Measurements from ENCODE around the gene TRIM61. TPM values are rescaled to one million over a fixed set of nuclear protein-coding genes. Genes with fewer than 3 reads are reported as not detected.
"Not testable (repeated sequence)": the region's sequence is repeated elsewhere in the genome, so short reads cannot be mapped to it uniquely, and the experiment has no call there.

Gene TRIM61
- total RNA-seq, result 1.1 TPM

DNA sequence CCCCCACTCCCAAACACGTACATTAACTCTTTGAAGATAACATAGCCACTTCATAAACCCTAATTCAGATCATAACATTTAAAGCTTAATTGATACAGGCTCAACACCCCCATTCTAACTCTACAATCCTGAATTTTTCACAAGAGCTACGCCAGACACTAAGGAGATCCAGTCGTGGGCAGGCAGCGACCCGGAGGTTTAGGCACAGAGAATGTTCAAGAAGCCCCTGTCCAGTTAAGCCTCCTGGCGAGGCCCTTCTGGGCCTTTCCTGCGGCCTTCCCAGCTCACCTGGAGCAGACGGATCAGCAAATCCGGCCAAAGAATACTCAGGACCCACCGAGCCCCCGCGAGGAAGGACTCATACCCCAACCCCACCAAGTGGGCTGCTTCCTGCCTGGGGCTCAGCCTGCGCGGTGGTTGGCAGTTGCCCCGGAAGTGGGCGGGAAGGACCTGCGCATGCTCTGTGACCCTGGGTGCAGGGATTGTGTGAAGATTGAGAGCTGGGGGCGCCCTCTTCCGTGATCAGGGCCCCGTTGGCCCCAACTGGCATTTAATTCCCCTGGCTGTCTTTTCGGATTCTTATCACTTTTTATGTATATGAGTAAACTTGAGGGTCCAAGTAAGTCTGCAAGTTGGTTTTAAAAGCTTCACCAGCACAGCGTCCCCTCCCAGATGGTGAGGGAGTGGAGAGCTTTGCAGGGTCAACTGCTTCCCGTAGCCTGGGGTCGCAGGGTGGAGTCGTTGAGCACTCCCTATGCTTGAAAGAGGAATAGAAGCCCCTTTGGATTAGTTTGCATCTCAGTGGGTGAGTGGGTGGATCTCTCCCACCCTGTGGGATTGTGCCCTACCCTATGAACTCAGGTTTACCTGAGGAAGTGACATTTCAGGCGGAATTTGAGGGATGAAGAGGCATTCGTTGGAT is at the start of gene TRIM61:
TSS of gene TRIM61 (minus strand) at position 415 of the 922 bp plus-strand sequence. CDS start 7,655 bp downstream, outside the sequence.
- DNase-seq (ENCODE audit: low read depth in 2 of 3, low spot score in 2 of 3), result peak in 2 of 3 donors; percentile 50 to 64

DNA sequence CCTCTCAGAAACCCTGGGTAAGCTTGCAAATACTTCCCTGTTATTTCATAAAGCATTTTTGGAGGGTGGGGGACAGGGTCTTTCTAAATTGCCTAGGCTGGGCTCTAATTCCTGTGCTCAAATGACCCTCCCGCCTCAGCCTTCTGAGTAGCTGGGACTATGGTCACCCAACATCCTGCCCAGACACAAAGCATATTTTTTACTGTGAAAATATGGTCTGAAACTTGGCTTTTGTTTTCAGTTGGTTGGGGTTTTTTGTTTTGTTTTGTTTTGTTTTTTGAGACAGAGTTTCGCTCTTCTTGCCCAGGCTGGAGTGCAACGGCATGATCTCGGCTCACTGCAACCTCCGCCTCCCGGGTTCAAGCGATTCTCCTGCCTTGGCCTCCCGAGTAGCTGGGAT is 48.3 kb upstream of the TRIM61 start:
- DNase-seq (ENCODE audit: low read depth in 2 of 3, low spot score in 2 of 3), result not testable (repeated sequence)

DNA sequence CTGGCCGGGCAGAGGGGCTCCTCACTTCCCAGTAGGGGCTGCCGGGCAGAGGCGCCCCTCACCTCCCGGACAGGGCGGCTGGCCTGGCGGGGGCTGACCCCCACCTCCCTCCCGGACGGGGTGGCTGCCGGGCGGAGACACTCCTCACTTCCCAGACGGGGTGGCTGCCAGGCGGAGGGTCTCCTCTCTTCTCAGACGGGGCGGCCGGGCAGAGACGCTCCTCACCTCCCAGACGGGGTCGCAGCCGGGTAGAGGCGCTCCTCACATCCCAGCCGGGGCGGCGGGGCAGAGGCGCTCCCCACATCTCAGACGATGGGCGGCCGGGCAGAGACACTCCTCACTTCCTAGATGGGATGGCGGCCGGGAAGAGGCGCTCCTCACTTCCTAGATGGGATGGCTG is 42.5 kb upstream of the TRIM61 start:
- DNase-seq (ENCODE audit: low read depth in 2 of 3, low spot score in 2 of 3), result not testable (repeated sequence)

DNA sequence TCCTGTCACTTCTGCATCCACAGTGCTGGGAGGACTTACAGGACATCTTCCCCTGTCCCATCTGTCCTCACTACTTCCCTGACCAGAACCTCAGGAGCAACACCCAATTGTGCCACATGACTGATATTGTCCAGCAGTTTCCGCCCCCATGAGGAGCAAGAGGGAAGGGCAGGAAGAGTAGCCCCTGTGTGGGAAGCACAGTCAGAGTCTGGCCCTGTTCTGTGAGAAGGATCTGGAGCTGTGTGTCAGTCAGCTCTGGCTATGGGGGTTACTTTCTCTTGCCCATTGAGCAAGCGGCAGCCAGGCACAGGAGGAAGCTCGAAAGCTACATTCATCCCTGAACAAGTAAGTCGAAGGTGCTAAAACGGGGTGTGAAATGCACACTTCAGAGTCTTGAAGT is 39.5 kb upstream of the TRIM61 start:
- DNase-seq (ENCODE audit: low read depth in 2 of 3, low spot score in 2 of 3), result no peak

- no peak for DNase-seq (ENCODE audit: low read depth in 2 of 3, low spot score in 2 of 3)
These were observed 36.2 kb upstream of the TRIM61 start for GRCh38 chr4:165013691-165014090.

- DNase-seq (ENCODE audit: low read depth in 2 of 3, low spot score in 2 of 3), result no peak
These were observed 33.9 kb upstream of the TRIM61 start for GRCh38 chr4:165011403-165011802.

- no peak for DNase-seq (ENCODE audit: low read depth in 2 of 3, low spot score in 2 of 3)
These were observed 33.5 kb upstream of the TRIM61 start for GRCh38 chr4:165010991-165011390.

- DNase-seq (ENCODE audit: low read depth in 2 of 3, low spot score in 2 of 3), result no peak
These were observed 33.0 kb upstream of the TRIM61 start for GRCh38 chr4:165010487-165010886.

- no peak for DNase-seq (ENCODE audit: low read depth in 2 of 3, low spot score in 2 of 3)
These were observed 32.2 kb upstream of the TRIM61 start for GRCh38 chr4:165009493-165010227.

DNA sequence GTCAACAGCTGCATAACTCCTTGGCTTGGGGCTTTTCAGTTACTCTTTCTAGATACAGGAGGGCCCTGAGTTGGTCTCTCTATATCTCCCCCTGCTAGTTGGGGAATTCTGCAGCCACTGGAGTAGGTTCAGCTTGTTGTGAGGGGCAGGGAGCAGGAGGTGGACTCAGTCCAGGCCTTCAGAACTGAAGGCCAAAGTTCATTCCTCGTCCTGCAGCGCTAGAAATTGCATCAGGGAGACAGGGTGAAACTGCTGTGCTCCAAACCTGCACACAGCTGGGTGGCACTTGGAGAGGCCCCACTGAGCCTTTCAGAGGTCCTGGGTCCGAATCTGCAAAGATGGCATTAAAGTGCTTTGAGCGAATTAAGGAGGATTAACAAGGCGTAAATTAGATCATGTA is 29.4 kb upstream of the TRIM61 start:
- no peak for DNase-seq (ENCODE audit: low read depth in 2 of 3, low spot score in 2 of 3)

DNA sequence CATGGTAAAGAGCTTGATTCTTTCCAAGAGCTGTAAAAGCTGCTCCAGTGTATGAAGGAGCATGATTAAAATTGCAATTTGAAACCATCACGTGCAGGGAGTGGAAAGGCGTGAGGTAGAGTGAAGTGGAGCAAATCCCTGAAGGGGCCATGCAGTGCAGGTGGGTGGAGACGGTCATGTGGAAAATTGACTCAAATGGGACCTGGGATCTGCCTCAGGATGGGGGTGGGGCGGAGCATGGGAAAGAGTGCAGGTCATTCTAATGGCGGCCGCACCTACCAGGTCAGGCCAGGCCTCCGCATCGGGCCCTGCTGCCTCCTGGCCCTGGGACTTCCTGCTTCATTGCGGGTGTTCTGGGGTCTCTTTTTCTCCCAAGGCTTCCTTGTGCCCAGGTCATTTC is 29.0 kb upstream of the TRIM61 start:
- no peak for DNase-seq (ENCODE audit: low read depth in 2 of 3, low spot score in 2 of 3)

GRCh38 chr4:165005352-165005925 is 28.0 kb upstream of the TRIM61 start:
- DNase-seq (ENCODE audit: low read depth in 2 of 3, low spot score in 2 of 3), result no peak

- not testable (repeated sequence) for DNase-seq (ENCODE audit: low read depth in 2 of 3, low spot score in 2 of 3)
These were observed 24.5 kb upstream of the TRIM61 start for GRCh38 chr4:165001957-165002356.

GRCh38 chr4:164998526-164999080 is 21.1 kb upstream of the TRIM61 start:
- not testable (repeated sequence) for DNase-seq (ENCODE audit: low read depth in 2 of 3, low spot score in 2 of 3)

DNA sequence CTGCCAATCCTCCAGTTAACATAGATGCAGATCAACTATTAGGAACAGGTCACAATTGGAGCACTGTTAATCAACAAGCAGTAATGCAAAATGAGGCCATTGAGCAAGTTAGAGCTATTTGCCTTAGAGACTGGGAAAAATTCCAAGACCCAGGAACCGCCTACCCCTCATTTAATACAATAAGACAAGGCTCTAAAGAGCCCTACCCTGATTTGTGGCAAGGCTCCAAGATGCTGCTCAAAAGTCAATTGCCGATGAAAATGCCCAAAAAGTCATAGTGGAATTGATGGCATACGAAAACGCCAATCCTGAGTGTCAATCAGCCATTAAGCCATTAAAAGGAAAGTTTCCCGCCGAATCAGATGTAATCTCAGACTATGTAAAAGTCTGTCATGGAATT is 20.5 kb upstream of the TRIM61 start:
- no peak for DNase-seq (ENCODE audit: low read depth in 2 of 3, low spot score in 2 of 3)

DNA sequence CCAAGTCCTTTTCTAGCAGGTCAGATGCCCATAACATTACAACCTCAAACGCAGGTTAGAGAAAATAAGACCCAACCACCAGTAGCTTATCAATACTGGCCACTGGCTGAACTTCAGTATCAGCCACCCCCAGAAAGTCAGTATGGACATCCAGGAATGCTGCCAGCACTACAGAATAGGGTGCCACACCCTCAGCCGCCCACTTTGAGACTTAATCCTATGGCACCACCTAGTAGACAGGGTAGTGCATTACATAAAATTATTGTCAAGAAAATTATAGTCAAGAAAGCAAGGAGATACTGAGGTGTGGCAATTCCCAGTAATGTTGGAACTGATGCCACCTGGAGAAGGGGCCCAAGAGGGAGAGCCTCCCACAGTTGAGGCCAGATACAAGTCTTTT is 19.9 kb upstream of the TRIM61 start:
- no peak for DNase-seq (ENCODE audit: low read depth in 2 of 3, low spot score in 2 of 3)

GRCh38 chr4:164996123-164996522 is 18.7 kb upstream of the TRIM61 start:
- DNase-seq (ENCODE audit: low read depth in 2 of 3, low spot score in 2 of 3), result not testable (repeated sequence)

GRCh38 chr4:164990786-164991185 is 13.3 kb upstream of the TRIM61 start:
- DNase-seq (ENCODE audit: low read depth in 2 of 3, low spot score in 2 of 3), result not testable (repeated sequence)

- DNase-seq (ENCODE audit: low read depth in 2 of 3, low spot score in 2 of 3), result no peak
These were observed 12.0 kb upstream of the TRIM61 start for GRCh38 chr4:164989471-164989870.

DNA sequence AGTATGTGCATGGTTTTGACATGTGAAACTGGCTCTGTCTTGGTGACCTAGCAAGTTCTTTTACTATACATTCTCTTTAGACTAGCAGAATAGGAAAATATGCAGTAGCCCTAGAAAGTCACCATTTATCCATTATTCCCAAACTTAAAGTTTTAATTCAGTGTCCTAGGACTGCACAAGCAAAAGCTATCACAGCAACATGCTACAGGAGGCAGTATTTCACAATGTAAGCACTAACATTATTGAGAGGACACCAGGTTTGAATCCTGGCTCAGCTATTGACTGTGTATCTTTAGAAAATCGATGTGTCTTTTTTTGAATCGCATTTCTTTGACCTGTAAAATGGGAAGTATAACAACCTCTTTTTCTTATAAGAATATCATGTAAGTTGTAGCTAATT is 5.5 kb downstream of the TRIM61 start:
- DNase-seq (ENCODE audit: low read depth in 2 of 3, low spot score in 2 of 3), result not testable (repeated sequence)

GRCh38 chr4:164959896-164960295 is 17.6 kb downstream of the TRIM61 start:
- no peak for DNase-seq (ENCODE audit: low read depth in 2 of 3, low spot score in 2 of 3)
